GM19468 (cell line): ENCODE data around the gene NT5DC1.

Experiments
- ATAC-seq: cut with Tn5 transposase; IDR thresholded peaks from one replicate; pipeline ENCODE4 v1.9.1; 2021; ENCODE audit warnings: mild to moderate bottlenecking, moderate library complexity, moderate number of reproducible peaks; ENCODE audit not compliant: unreplicated experiment; ENCODE audit errors: extremely low read depth

NT5DC1 gene

GRCh38 chr6:116291701-116292396, 191.2 kb downstream of the NT5DC1 start:
- no peak for ATAC-seq

- no peak for ATAC-seq
Measured at GRCh38 chr6:116292553-116292952, 191.9 kb downstream of the NT5DC1 start.

GRCh38 chr6:116298273-116298672, 197.6 kb downstream of the NT5DC1 start:
- no peak for ATAC-seq

GRCh38 chr6:116298973-116299372, 198.3 kb downstream of the NT5DC1 start:
- peak; percentile 71 for ATAC-seq
